Neural progenitor cell (in vitro differentiated cells): ENCODE measurements around the gene MKLN1.

Experiments
- EZH2 ChIP-seq: fragments of 200-600 bp; sonication (generic); IDR thresholded peaks from 2 replicates; pipeline ENCODE4 v1.6.1; 2017; ENCODE audit warnings: antibody characterized with exemption, mild to moderate bottlenecking, moderate library complexity
- EZH2phosphoT487 ChIP-seq: fragments of 200-600 bp; sonication (generic); IDR thresholded peaks from 2 replicates; pipeline ENCODE4 v1.6.1; 2017; ENCODE audit warnings: antibody characterized with exemption
- TF ChIP-seq, protein P1 (sequence below): fragments of 200-600 bp; sonication (generic); IDR thresholded peaks from 2 replicates; pipeline ENCODE4 v1.5.1; 2017; ENCODE audit warnings: antibody characterized with exemption, mild to moderate bottlenecking

DNA sequence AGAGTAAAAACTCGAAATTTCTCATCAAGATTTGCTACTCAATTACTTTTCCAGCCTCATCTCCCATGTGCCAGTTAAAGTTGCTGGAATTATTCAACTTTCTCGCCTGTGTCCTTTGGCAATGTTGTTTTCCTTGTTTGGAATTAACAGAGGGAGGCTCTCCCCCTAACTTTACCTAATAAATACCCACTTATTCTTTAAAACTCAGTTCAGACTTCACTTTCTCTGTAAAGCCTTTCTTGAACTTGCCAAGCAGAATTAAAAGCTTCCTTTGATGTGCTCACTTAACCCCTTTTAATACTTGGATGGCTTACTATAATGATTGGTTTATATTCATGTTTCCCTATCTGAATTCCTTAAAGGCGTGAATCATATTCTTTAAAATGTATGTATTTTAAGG is 104.1 kb downstream of the MKLN1 start:
- TF ChIP-seq, protein P1, sequence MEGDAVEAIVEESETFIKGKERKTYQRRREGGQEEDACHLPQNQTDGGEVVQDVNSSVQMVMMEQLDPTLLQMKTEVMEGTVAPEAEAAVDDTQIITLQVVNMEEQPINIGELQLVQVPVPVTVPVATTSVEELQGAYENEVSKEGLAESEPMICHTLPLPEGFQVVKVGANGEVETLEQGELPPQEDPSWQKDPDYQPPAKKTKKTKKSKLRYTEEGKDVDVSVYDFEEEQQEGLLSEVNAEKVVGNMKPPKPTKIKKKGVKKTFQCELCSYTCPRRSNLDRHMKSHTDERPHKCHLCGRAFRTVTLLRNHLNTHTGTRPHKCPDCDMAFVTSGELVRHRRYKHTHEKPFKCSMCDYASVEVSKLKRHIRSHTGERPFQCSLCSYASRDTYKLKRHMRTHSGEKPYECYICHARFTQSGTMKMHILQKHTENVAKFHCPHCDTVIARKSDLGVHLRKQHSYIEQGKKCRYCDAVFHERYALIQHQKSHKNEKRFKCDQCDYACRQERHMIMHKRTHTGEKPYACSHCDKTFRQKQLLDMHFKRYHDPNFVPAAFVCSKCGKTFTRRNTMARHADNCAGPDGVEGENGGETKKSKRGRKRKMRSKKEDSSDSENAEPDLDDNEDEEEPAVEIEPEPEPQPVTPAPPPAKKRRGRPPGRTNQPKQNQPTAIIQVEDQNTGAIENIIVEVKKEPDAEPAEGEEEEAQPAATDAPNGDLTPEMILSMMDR, result no peak
- TF ChIP-seq EZH2, result no peak
- no peak for TF ChIP-seq EZH2phosphoT487
